Peyer's patch (tissue), 4 donors: ENCODE data around the gene PLN.

Experiments used
- POLR2A ChIP-seq, 2 donors: fragments of 450-650 bp; IDR thresholded peaks; one replicate each; pipeline ENCODE4 v1.5.1; 2017; ENCODE audit warnings: antibody characterized with exemption in 2 of 2, mild to moderate bottlenecking in 2 of 2, moderate library complexity in 2 of 2
- TF ChIP-seq, protein P1 (sequence below), 6 experiments: fragments of 450-650 bp in 4 of 6; fragments of 200-600 bp in 2 of 6; sonication (generic) in 1 of 6; IDR thresholded peaks; one replicate each; pipeline ENCODE4 v1.5.1; 2017 to 2019; ENCODE audit warnings: antibody characterized with exemption in 6 of 6, mild to moderate bottlenecking in 3 of 6, moderate library complexity in 1 of 6

DNA sequence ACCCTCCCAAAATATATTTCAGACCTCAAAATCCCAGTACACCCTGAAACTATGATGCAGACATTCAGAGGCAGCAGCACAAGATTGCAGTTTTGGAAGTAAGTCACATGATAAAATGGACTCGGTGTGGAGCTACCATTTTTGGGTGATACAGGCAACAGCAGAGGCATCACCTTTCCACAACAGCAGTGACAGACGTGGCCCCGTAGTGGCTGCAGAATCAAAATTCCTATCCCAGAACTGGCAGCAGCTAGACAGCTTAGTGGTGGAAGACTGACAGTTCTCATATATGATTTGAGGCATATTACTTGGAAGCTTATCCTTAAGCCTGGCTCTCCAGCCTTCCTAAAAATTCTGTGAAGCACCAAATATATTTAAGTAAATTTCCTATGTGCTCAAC, 19.9 kb downstream of the PLN start:
- TF ChIP-seq, protein P1, sequence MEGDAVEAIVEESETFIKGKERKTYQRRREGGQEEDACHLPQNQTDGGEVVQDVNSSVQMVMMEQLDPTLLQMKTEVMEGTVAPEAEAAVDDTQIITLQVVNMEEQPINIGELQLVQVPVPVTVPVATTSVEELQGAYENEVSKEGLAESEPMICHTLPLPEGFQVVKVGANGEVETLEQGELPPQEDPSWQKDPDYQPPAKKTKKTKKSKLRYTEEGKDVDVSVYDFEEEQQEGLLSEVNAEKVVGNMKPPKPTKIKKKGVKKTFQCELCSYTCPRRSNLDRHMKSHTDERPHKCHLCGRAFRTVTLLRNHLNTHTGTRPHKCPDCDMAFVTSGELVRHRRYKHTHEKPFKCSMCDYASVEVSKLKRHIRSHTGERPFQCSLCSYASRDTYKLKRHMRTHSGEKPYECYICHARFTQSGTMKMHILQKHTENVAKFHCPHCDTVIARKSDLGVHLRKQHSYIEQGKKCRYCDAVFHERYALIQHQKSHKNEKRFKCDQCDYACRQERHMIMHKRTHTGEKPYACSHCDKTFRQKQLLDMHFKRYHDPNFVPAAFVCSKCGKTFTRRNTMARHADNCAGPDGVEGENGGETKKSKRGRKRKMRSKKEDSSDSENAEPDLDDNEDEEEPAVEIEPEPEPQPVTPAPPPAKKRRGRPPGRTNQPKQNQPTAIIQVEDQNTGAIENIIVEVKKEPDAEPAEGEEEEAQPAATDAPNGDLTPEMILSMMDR (IDR thresholded peaks at IDR 0.05) = no peak
- TF ChIP-seq POLR2A (IDR thresholded peaks at IDR 0.05) = no peak
